RWPE2 (cell line): ENCODE measurements around the gene KSR1.

Experiments
- ATAC-seq: fragments of 200-7000 bp; cut with Tn5 transposase; 3 replicates; pipeline ENCODE4 v1.9.1; 2021; ENCODE audit warnings: low read depth
- DNase-seq: peaks from one replicate; pipeline ENCODE4 v3.0.0-alpha.2; 2020; ENCODE audit warnings: low spot score
- H3K27ac ChIP-seq: fragments of 450-650 bp; 2 replicates; pipeline ENCODE4 v1.5.1; 2017; ENCODE audit warnings: mild to moderate bottlenecking; ENCODE audit not compliant: poor library complexity, severe bottlenecking
- H3K27me3 ChIP-seq: fragments of 250-450 bp; sonication (Bioruptor Pico); 2 replicates; pipeline ENCODE4 v1.5.1; 2021; ENCODE audit warnings: mild to moderate bottlenecking, moderate library complexity; ENCODE audit not compliant: insufficient read depth, poor library complexity, severe bottlenecking
- H3K36me3 ChIP-seq: fragments of 250-450 bp; sonication (Bioruptor Pico); 2 replicates; pipeline ENCODE4 v1.5.1; 2020; ENCODE audit warnings: low read depth, mild to moderate bottlenecking, moderate library complexity
- H3K4me1 ChIP-seq: fragments of 250-450 bp; sonication (Bioruptor Pico); 2 replicates; pipeline ENCODE4 v1.5.1; 2021; ENCODE audit warnings: mild to moderate bottlenecking, moderate library complexity; ENCODE audit not compliant: insufficient read depth, poor library complexity, severe bottlenecking
- H3K4me3 ChIP-seq: fragments of 250-450 bp; sonication (Bioruptor Pico); 2 replicates; pipeline ENCODE4 v1.5.1; 2021; ENCODE audit warnings: mild to moderate bottlenecking, moderate library complexity; ENCODE audit not compliant: severe bottlenecking
- H3K9me3 ChIP-seq: fragments of 250-450 bp; sonication (Bioruptor Pico); 2 replicates; pipeline ENCODE4 v1.5.1; 2021; ENCODE audit warnings: mild to moderate bottlenecking, moderate library complexity; ENCODE audit not compliant: severe bottlenecking
- CTCF ChIP-seq: fragments of 450-650 bp; IDR thresholded peaks from one replicate; pipeline ENCODE4 v1.5.1; 2017; ENCODE audit warnings: mild to moderate bottlenecking, moderate library complexity; ENCODE audit not compliant: poor library complexity, severe bottlenecking

KSR1 gene

GRCh38 chr17:27581016-27581415 is 124.8 kb downstream of the KSR1 start:
- H3K4me3 ChIP-seq = no peak overlapping the region
- no peak for DNase-seq
- H3K36me3 ChIP-seq = no peaks in the 10 kb centered on the region
- no peak for ATAC-seq
- TF ChIP-seq CTCF = no peak
- no peak overlapping the region for H3K27ac ChIP-seq
- no peaks in the 10 kb centered on the region for H3K9me3 ChIP-seq
- H3K27me3 ChIP-seq = no peaks in the 10 kb centered on the region
- peaks cover 10% of the 10 kb centered on the region for H3K4me1 ChIP-seq

GRCh38 chr17:27582696-27583095 is 126.4 kb downstream of the KSR1 start:
- ATAC-seq = no peak
- Histone ChIP-seq H3K27me3 (no peaks in the 10 kb centered on the region), H3K27ac (no peak overlapping the region), H3K4me1 (peaks cover 18% of the 10 kb centered on the region), H3K9me3 (no peaks in the 10 kb centered on the region), H3K4me3 (no peak overlapping the region), H3K36me3 (no peaks in the 10 kb centered on the region)
- no peak for DNase-seq
- TF ChIP-seq CTCF = no peak

- Histone ChIP-seq H3K36me3 (no peaks in the 10 kb centered on the region), H3K27me3 (no peaks in the 10 kb centered on the region), H3K27ac (peak overlapping the region; percentile 62), H3K4me1 (peaks cover 16% of the 10 kb centered on the region), H3K4me3 (no peak overlapping the region), H3K9me3 (no peaks in the 10 kb centered on the region)
- TF ChIP-seq CTCF = no peak
- ATAC-seq (no peak), DNase-seq (no peak)
Observed at GRCh38 chr17:27585153-27585681, 129.0 kb downstream of the KSR1 start.

GRCh38 chr17:27585792-27586191 is 129.5 kb downstream of the KSR1 start:
- peak overlapping the region; percentile 62 for H3K27ac ChIP-seq
- 0 out of 3 replicates have a peak, but pooled peaks have one; percentile 24 for ATAC-seq
- TF ChIP-seq CTCF = no peak
- H3K27me3 ChIP-seq = no peaks in the 10 kb centered on the region
- H3K9me3 ChIP-seq = no peaks in the 10 kb centered on the region
- no peak for DNase-seq
- peaks cover 14% of the 10 kb centered on the region for H3K4me1 ChIP-seq
- no peaks in the 10 kb centered on the region for H3K36me3 ChIP-seq
- no peak overlapping the region for H3K4me3 ChIP-seq

GRCh38 chr17:27586203-27586721 is 130.0 kb downstream of the KSR1 start:
- Histone ChIP-seq H3K27me3 (no peaks in the 10 kb centered on the region), H3K4me1 (peaks cover 14% of the 10 kb centered on the region), H3K9me3 (no peaks in the 10 kb centered on the region), H3K4me3 (no peak overlapping the region), H3K27ac (peak overlapping the region; percentile 62), H3K36me3 (no peaks in the 10 kb centered on the region)
- DNase-seq (no peak), ATAC-seq (peak; percentile 64; the same call in 2 of the 3 replicates)
- no peak for TF ChIP-seq CTCF
